ENCODE measurements around the gene CYTH2.
"Not testable (repeated sequence)": the region's sequence is repeated elsewhere in the genome, so short reads cannot be mapped to it uniquely, and the experiment has no call there.

CYTH2 gene

DNA sequence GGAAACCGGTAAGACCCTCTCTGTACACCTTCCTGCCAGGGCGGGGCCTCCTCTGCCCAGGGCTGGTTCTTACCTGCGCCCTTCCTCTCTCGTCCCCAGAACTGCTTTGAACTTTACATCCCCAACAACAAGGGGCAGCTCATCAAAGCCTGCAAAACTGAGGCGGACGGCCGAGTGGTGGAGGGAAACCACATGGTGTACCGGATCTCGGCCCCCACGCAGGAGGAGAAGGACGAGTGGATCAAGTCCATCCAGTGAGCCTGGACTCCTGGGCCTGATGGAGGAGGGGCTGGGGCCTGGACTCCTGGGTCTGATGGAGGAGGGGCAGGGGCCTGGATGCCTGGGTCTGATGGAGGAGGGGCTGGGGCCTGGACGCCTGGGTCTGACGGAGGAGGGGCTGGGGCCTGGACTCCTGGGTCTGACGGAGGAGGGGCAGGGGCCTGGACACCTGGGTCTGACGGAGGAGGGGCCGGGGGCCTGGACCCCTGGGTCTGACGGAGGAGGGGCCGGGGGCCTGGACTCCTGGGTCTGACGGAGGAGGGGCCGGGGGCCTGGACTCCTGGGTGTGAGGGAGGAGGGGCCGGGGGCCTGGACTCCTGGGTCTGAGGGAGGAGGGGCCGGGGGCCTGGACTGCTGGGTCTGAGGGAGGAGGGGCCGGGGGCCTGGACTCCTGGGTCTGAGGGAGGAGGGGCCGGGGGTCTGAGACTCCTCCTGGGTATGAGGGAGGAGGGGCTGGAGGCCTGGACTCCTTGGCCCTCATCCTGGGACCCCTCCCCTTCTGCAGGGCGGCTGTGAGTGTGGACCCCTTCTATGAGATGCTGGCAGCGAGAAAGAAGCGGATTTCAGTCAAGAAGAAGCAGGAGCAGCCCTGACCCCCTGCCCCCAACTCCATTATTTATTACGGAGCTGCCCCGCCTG lies 9.4 kb downstream of the CYTH2 start:
- no peak for DNase-seq (ENCODE audit: low read depth)

DNA sequence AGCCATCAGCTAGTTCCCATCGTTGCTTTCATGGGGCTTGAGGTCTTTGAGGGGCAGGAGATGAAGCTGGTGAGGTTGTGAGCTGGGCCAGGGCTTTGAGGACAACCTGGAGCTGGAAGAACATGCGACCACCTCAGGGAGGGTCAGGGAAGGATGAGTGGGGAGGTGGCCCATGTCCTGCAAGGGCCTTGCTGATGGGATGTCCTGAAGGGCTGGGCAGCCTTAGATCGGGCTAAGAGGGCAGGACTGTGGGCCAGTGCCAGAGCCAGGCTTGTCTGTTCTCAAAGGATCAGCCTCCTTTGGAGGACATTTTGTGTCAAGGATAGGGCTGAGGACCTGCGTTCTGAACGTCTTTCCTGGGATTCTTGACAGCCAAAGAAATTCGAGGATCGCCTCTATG lies 10.5 kb downstream of the CYTH2 start:
- no peak for DNase-seq (ENCODE audit: low read depth)

DNA sequence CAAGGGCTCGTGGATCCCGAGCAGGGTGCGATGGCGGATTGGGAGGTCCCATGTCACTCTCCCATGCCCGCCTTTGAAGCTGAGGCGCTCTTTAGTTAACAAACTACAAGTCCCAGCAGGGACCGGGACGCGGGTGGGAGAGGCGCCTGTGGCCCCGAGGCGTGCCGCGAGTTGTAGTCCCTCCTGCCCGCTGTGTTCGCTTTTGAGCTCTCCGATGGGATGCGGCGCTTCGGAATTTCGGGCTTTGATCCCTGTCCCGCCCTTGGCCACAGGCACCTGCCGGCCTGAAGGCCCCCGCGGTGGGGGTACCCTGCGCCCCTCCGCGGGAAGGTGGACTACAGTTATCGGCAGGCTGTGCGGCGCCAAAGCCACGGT lies 11.0 kb downstream of the CYTH2 start:
- no peak for DNase-seq (ENCODE audit: low read depth)

DNA sequence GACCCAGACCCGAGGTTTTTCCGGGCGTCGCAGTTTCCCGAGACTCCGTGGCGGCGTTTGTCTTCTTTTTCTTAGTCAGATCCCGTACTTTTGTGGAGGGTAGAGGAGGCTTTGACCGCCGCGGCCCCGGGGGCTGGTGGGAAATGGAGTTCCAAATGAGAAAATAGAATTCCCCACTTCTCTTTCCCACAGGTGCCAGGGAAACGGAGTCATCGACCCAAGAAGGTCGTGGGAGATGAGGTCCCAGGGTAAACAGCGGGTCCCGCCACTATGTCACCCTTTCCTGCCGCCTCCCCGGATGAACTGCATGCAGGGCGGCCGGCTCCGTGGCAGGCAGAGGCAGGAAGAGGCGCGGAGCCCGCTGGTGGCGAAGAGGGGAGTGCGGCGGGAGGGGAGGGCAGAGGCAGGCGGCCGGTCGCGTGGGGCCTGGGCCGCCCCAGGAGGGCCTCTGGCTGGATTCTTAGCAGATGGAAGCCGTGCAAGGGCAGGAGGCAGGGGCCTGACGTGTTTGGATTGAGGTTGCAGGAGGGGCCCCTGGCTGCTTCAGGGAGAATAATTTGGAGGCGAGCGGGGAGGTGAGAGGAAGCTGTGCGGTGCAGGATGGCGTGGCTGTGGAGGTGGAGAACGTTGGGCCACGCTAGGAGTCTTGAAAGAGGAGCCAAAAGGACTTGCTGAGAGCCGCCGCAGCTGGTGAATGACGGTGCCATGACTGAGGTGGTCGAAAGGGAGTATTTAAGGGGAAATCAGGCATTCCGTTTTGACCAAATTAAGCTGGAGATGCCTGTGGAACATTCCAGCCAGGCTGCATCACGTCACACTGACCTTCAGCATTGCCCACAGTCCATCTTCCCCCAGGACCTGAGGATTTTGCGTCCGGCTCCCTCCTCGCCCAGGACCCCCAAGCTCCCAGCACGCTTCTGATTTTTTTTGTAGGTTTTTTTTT lies 11.7 kb downstream of the CYTH2 start:
- no peak for DNase-seq (ENCODE audit: low read depth)

DNA sequence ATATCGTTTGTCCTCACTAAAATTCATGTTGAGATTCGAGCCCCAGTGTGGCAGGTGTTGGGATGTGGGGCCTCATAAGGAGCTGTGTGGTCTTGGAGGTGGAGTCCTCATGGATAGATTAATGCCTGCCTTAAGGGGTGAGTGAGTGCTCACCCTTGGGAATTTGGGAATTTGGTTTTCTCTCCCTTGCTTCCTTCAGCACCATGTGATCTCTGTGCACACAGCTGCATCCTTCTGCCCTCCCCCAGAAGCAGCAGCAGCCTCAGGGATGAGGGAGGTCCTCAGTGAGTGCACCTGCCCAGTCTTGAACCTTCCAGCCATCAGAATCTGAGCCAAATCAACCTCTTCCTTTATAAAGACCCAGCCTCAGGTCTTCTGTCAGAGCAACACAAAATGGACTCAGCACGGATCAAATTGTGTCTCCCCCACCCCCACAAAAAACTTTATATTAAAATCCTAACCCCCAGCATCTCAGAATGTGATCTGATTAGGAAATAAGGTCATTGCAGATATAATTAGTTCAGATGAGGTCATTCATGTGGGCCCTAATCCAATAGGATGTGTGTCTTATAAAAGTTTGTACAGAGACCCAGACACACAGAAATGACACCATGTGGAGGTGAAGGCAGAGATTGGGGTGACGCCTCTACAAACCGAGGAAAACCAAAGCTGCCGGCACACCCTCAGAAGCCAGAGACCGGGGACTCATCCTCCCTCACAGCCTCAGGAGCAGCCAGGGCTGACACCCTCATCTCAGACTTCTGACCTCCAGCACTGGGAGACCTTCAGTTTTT lies 12.9 kb downstream of the CYTH2 start:
- DNase-seq (ENCODE audit: low read depth) = no peak

DNA sequence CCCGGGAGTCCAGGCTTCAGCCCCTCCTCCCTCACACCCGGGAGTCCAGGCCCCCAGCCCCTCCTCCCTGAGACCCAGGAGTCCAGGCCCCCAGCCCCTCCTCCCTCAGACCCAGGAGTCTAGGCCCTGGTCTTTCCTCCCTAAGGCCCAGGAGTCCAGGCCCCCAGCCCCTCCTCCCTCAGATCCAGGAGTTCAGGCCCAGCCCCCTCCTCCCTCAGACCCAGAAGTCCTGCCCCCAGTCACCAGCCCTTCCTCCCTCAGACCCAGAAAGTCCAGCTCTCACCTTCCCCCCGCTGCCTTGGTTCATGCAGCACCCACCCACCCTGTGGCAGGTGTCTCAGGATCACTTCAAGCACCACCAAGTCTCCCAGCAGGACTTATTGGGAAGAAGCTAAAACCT lies 14.1 kb downstream of the CYTH2 start:
- no peak for DNase-seq (ENCODE audit: low read depth)

DNA sequence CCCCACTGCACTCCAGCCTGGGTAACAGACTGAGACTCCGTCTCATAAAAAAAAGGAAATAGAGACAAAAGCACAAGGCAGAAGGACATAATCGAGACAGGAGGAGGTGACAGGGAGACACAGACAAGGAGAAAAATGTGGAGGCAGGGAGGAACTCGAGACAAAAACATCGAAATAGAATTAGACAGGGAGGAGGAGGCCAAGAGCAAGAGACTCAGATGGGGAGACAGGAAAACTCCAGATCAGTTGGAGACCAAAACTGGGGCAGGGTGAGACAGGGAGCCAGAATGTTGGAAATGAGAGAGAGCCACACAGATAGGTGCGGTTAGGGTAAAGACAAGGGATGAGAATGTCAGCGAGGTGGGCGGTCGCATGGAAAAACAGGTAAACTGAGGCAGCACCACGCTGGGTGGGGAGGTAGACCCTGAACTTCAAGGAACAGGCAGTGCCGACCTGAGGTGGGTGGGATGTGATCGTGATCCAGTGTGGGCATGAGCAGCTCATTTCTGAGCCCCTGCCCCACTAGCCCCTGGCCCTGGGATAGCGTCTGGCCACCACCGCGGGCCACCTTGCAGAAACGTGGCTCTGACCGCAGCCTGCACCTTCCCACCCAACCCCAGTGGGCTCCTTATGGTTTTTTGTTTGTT lies 15.2 kb downstream of the CYTH2 start:
- DNase-seq (ENCODE audit: low read depth) = no peak

DNA sequence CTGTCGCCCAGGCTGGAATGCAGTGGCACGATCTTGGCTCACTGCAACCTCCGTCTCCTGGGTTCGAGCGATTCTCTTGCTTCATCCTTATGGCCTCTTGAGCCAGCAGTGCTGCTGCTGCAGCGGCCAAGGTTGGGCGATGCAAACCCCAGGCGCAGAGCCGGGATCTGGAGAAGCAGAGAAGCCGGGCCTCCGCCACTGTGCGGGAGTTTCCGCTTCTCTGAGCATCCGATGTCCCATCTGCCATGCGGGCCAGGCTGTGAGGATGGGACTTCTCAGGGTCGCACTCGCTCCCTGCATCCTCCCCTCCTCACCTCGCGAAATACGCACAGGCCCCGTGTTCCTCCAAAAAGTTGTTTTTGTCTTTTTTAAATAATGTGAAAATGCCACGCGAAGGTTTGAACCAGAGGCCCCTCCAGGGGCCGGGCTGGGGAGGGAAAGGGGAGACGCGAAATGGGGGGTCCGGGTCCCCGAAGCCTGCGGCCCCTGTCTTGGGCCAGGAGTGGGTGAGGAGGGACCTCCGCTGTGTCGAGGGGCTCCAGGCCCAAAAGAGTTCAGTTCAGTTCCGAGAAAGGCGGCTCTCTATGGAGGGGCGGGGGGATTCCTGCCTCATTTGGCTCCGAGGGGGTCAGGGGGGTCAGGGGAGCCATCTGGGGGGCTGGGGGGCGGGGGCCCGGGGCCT lies 15.9 kb downstream of the CYTH2 start:
- DNase-seq (ENCODE audit: low read depth) = no peak

DNA sequence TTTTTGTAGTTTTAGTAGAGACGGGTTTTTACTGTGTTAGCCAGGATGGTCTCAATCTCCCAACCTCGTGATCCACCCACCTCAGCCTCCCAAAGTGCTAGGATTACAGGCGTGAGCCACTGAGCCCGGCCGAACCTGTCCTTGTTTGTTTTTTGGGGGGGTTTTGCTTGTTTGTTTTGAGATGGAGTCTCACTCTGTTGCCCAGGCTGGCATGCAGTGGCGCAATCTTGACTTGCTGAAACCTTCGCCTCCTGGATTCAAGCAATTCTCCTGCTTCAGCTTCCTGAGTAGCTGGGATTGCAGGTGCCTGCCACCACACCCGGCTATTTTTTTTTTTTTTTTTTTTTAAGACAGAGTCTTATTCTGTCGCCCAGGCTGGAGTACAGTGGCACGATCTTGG lies 17.5 kb downstream of the CYTH2 start:
- not testable (repeated sequence) for DNase-seq (ENCODE audit: low read depth)

DNA sequence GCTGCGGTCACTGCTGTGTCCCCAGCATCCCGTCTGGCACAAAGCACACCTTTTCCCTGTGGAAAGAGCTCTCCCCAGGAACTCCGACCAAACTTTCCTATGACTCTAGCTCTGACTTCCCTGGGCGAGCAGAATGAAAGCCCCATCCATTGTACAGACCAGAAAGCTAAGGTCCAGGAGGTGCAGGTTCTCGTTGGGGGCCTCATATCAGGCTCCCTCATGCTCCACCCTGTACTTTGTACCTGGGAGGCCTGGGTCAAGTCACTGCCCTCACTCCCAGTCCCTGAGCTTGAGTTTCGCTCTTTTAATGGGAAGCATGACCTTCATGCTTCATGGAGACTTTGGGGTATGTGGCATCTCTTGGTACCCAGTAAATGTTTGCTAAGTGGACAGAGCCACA lies 18.4 kb downstream of the CYTH2 start:
- no peak for DNase-seq (ENCODE audit: low read depth)

DNA sequence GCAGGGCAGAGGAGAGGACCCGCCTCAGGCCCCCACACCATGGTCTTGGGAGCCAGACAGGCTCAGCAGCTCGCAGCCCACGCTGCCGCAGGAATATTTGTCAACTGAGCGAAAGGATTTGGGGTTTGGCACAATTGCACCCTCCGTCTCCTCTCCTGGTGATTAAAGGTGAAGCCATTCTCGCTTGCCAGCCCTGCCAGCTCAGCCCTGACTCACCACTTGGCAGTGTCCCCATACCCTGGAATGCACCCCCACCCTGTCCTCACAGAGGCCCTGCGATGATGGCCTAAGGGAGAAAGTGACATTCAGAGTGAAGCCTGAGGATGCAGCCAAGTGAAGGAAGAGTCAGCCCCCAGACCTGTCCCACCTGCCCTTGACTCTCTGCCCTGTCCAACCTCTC lies 18.8 kb downstream of the CYTH2 start:
- DNase-seq (ENCODE audit: low read depth) = peak; percentile 38

DNA sequence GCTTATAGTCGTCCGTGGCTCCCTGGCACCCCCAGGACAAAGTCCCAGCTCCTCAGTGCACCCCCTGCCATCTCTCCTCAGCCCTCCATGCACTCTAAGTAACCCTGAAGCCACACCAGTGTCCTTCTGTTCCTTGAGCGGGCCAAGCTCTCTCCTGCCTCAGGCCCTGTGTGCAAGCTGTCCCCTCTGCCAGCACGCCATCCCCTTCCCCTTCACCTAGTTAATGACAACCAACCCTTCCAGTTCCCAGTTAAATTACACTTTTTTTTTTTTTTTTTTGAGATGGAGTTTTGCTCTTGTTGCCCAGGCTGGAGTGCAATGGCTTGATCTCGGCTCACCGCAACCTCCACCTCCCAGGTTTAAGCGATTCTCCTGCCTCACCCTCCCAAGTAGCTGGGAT lies 19.3 kb downstream of the CYTH2 start:
- DNase-seq (ENCODE audit: low read depth) = not testable (repeated sequence)

DNA sequence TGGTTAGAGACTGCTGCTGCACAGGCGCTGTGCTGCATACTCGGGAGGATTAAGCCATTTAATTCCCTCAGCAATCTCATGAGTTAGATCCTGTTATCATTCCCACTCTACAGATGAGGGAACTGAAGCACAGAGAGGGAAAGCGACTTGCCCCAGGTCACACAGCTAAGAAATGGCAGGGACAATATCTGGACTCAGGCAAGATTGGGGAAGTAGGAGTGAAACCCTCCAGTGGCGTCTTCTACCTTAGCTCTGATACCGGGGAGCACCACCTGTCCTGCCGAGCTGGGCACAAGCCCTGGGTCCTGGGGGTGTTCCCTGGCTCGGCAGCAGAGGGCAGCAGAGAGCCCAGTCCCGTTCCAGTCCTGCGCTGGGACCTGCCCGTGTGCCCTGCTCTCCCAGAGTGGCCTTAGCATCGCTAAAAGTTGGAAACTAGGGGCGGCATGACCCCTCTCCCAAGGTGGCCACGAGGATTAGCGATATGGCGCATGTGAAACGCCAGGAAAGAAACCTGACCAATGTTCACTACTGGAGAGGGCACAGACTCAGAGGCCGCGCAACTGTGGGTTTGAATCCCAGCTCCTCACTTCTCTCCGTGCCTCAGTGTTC lies 20.5 kb downstream of the CYTH2 start:
- DNase-seq (ENCODE audit: low read depth) = no peak

DNA sequence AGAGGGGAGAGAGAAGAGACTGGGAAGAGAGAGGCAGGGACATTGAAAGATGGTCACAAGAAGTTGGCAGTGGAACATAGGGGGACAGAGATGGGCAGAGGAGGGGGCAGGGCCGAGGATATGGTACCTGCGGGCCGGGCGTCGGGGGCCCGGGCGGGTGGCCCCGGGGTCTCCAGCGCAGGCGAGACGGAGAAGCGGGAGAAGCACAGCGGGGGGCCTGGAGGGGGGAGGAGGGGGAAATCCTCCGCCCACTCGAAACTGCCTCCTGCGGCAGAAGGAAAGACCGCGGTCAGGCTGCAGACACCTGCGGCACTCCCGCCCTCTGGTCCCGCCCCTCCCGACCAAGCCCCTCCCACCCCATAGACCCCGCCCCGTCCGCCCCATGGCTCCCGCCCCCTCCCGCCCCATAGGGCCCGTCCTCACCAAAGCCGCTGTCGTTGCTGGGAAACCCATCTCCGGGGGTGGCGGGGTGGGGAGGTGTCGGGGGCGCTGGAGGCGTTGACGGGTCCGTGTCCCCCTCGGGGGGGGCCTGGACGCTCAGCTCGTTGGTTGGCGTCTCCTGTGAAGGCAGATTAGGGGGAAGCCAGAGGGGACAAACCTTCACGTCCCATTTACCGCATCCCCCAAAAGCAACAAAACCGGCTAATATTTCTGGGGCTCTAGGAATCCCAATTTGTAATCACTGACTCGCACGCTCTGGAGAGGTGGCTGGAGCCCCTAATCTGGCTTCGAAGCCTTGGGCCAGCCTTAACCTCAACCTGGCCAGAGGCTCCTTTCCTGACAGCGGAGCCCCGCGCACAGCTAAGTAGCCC lies 22.0 kb downstream of the CYTH2 start:
- no peak for DNase-seq (ENCODE audit: low read depth)

DNA sequence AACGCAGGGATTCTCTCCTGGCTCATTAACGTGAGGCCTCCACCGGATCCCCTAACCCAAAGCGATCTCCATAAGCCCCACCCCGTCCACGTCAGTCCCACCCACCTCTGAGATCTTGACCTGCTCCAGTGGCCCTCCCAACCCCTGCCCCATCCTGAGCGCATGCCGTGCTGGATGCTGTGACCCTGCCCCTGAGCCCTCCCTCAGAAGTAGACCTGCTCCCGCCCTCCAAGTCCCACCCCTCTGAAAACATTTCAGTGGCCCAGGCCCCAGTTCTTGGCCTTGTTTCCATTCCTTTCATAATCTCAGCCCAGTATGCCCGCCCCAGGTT lies 22.6 kb downstream of the CYTH2 start:
- no peak for DNase-seq (ENCODE audit: low read depth)

DNA sequence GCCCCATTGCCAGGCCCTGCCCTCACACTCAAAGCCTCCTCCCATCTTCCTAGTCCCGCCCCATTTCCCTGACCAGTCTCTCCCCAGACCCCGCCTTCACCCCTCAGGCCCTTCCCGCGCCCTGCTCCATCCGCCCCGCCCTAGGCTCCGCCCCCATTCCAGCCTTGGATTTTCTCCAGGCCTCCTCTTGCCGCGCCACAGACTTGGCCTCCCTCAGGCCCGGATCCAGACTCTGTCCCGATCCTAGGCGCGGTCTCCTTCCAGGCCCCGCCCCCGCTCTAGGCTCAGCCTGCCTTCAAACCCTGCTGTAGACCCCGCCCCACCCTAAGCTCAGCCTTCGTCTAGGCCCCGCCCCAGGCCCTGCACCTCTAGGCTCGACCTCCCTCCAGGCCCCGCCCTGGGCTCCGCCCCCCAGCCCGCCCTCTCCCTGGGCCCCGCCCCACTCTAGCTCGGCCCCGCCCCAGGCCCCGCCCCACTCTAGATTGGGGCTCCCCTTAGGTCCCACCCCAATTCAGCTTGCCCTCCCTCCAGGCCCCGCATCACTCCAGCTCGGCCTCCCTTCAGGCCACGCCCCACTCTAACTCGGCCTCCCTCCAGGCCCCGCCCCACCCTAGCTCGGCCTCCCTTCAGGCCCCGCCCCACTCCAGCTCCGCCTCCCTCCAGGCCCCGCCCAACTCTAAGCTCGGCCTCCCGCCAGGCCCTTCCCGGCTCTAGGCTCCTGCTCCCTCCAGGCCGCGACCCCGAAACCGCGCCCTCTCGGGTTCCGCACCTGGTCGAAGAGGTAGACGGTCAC lies 24.0 kb downstream of the CYTH2 start:
- peak; percentile 98 for DNase-seq (ENCODE audit: low read depth)

DNA sequence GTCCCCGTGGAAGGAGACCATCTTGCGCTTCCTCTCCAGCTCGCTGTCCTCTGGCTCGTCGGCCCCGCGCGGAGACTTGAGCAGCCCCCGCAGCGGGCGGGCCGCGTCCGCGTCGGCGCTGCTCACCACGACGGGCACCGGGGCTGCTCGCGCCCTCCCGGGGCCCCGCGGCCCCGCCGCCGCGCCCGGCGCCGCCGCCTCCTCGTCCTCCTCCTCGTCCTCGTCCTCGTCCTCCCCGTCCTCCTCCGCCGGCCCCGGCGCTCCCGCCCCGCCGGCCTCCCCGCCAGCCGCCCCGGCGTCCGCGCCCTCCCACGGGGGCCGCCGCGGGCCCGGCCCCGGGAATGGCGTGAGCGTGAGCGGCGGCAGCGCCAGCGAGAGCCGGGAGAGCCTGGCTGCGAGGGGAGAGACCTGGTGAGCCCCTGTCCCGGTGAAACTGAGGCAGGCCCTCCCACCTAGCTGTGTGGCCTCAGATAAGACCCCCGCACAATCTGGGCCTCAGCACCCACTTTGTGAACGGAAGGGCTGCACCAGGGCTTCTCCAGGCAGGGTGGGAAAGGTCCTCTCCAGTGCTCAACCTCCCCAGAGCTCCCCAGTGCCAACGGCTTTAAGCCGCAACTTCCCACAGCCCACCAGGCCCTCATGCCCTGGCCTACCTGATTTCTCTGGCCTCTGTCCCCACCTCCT lies 24.7 kb downstream of the CYTH2 start:
- no peak for DNase-seq (ENCODE audit: low read depth)

DNA sequence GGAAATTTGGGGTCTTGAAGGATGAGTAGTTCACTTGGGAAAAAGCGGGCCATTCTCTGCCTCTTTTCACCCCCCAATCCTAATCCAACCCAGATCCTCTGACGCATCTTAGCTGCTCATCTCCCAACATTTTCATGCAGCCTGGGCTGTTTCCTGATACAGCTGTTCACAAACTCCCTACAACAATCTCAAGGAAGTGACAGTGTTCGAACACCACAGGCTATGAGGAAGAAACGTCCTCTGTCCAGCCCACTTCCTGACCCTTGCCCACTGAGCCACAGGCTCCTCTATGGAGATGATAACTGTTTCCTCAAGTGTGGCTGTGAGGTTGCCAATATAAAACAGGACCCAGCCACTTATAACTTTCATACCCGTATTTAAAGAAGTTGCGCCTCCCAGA lies 26.2 kb downstream of the CYTH2 start:
- no peak for DNase-seq (ENCODE audit: low read depth)

Measured in fibroblast of the conjunctiva (primary cell).